ENCODE measurements around the gene ZBTB4.

DNA sequence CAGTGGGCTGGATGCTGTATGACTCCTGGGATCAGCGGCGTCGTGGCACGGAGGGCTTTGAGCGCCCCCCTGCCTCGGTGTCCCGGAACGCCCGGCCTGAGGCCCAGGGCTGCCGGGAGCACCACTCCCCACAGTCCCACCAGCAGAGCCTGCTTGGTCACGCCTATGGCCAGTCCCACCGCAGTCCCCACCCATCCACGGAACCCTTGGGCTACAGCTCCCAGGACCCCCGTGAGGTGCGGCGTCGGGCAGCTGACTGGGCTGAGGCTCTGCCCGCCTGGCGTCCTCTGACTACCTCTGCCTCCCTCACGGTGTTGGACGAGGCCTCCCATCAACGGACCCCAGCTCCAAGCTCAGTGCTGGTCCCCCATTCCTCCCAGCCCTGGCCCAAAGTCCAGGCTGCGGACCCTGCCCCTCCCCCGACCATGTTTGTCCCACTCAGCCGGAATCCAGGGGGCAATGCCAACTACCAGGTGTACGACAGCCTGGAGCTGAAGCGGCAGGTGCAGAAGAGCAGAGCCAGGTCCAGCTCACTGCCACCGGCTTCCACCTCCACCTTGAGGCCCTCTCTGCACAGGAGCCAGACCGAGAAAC lies 52.4 kb downstream of the ZBTB4 start:
- TF ChIP-seq, protein P1, sequence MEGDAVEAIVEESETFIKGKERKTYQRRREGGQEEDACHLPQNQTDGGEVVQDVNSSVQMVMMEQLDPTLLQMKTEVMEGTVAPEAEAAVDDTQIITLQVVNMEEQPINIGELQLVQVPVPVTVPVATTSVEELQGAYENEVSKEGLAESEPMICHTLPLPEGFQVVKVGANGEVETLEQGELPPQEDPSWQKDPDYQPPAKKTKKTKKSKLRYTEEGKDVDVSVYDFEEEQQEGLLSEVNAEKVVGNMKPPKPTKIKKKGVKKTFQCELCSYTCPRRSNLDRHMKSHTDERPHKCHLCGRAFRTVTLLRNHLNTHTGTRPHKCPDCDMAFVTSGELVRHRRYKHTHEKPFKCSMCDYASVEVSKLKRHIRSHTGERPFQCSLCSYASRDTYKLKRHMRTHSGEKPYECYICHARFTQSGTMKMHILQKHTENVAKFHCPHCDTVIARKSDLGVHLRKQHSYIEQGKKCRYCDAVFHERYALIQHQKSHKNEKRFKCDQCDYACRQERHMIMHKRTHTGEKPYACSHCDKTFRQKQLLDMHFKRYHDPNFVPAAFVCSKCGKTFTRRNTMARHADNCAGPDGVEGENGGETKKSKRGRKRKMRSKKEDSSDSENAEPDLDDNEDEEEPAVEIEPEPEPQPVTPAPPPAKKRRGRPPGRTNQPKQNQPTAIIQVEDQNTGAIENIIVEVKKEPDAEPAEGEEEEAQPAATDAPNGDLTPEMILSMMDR (IDR thresholded peaks at IDR 0.05): no peak
- TF ChIP-seq EP300 (IDR thresholded peaks at IDR 0.05) (no peak), POLR2AphosphoS5 (IDR thresholded peaks at IDR 0.05) (no peak), POLR2A (IDR thresholded peaks at IDR 0.05) (no peak)

All from stomach (tissue), 4 donors.